ENCODE results near the gene MDM1.

MDM1 gene

DNA sequence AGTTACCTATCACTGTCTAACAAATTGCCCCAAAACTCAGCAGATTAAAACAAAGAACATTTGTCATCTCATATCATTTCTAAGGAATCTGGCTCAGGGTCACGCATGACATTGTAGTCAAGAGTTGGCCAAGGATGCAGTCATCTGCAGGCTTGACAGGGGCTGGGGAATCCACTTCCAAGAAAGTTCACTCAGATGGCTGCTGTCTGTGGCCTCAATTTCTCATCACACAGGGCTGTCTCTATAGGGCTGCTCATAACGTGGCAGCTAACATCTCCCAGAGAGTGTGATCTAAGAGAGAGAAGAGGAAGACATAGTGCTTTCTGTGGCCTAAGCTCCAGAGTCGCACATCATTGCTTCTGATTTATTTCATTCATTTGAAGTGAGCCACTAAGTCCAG lies 61.8 kb downstream of the MDM1 start:
- no peak for DNase-seq

- DNase-seq: no peak
Measured at GRCh38 chr12:68269779-68270178, 62.4 kb downstream of the MDM1 start.

- DNase-seq: no peak
Measured at GRCh38 chr12:68268967-68269366, 63.2 kb downstream of the MDM1 start.

DNA sequence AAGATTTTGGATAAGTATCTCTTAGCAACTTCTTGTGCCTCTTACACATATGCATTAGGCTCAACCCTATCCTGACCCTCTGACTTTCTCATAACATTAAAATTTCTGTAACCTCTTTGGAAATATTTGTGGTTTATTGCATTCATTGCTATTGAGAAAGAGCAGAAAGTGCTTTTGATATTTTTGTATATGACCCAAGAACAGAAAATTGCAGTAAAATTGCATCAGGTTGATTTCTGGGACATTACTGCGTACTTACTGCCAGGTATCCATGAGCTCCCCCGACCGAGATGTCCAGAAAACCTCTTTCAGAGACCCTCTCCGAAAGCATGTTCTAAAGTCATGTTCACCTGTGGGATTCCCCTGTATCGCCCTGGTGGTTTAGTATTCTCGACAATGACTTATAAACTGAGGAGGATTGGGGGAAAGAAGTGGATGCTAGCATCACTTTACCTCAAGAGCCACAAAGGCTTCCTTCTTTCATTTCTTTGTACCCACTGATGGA lies 64.2 kb downstream of the MDM1 start:
- DNase-seq: no peak

DNA sequence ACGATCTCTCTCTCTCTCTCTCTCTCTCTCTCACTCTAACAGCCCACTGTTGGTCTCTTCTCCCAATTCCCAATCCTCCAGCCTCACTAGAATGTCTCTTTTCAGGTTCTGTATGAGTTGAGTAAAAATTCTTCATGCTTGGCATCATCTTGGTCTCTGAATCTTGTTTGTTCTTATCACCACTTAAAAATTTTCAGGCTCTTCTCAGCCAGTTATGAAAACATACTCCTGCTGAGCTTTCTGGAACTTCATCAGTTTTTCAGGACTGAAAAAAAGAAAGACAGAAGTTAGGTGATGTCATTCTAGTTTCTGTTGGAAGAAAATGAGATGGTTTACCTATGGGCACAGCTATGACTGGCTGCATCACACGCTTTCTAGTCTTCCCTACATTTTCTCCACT lies 67.3 kb downstream of the MDM1 start:
- no peak for DNase-seq

GRCh38 chr12:68264158-68264855 lies 67.9 kb downstream of the MDM1 start:
- no peak for DNase-seq

DNA sequence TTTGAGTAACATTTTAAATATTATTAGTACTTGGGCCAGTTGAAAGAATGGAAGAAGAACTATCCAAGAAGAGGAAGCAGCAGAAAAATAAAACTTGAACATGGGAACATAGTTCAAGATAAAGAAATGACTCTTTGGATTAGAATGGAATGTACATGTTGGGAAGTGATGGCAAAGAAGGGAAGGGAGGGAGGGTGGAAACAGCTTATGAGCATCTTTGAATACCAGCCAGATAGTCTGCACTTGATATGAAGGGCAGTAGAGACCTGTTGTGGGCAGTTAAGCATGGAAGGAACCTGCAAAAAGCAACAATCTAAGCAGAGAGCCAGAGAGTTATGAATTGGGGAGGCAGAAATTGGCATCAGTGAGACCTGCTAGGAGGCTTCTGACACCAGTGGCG lies 68.8 kb downstream of the MDM1 start:
- no peak for DNase-seq

DNA sequence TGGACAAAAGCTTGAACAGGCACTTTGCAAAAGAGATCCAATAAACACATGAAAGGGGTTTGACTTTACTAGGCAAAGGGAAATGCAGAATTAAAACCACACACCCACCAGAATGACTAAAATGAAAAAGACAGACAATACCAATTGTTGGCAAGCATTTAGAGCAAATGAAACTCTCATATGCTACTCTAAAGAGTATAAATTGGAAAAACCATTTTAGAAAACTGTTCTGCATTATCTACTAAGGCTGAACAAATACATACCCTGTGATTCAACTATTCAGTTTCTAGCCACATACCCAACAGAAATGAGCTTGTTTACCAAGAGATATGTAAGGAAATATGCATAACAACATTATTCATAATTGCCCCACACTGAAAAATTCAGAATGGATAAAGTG lies 70.3 kb downstream of the MDM1 start:
- no peak for DNase-seq

GRCh38 chr12:68260153-68260552 lies 72.0 kb downstream of the MDM1 start:
- DNase-seq: no peak

DNA sequence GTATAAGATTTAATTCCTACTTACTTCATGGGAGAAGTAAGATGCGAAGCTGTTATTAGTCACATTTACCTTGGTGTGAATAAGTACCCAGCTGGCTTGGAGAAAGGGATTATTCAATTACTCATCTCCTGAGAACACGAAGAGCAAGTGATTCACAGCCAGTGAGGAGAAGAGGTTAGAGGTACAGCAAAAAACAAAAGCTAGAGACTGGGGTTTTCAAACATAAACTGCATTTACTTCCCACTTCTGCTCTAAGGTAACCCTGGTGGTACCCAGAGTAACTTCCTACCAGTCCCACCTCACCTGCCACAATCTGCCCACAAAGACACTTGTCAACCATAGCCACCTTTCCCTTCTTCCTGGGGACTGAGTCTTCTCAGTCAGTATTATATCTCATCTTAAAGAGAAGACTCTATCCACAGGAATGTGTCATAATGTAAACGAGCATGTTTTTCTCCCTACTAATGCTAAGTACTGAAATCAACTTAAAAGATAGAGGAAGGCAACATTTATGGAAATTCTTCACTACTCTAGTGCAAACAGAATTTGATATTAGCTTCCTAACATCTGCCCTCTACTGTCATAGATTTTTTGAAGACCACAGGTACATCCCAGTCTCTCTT lies 72.7 kb downstream of the MDM1 start:
- DNase-seq: no peak

GRCh38 chr12:68253504-68253903 lies 78.7 kb downstream of the MDM1 start, which contains the start of gene IL22:
Gene IL22, minus strand, starts transcription at chr12:68253604. Its CDS starts 156 bp downstream, at chr12:68253448.
- no peak for DNase-seq

DNA sequence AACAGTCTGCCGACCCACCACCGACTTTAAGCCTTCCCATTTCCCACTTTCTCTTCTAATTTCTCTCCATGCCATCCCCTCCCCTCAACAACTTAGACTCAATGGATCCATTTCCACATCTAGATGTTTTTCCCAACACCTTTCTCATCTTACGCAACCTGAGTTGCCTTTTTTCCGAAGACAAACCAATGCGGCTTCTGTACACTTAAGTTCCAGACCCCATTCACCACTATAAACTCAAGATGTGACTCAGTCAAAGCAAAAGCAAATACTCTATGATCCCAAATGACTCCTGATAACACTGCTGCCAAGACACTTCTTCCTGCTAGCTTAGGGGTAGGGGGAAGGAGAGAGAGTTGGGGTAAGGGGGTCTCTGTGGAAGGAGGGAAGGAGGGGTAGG lies 80.1 kb downstream of the MDM1 start:
- no peak for DNase-seq

DNA sequence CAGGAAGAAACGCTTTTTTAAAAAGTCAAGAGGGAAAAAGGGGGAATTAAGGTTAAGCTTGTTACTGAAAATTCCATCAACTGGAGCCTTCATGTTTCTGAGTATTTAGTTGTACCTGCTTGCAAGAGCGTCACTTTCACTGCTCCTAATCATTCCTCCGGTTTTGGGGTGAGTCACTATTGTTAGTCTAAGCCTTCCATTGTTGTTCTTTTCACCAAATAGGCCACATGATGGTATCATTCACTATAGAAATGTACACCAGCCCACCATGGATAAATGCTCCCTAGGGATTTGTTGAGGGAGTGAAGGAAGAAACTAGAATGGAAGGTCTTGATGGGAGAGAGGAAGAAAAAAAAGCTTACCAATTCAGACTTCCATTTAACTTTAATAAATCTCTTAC lies 81.7 kb downstream of the MDM1 start:
- no peak for DNase-seq

GRCh38 chr12:68247785-68248184 lies 84.4 kb downstream of the MDM1 start:
- no peak for DNase-seq

GRCh38 chr12:68246350-68246749 lies 85.8 kb downstream of the MDM1 start:
- no peak for DNase-seq

- no peak for DNase-seq
Measured at GRCh38 chr12:68245180-68246021, 86.8 kb downstream of the MDM1 start.
